Thoracic aorta (tissue), 2 donors: ENCODE results near the gene TECTA. TPM values are rescaled to one million over a fixed set of nuclear protein-coding genes. Genes with fewer than 3 reads are reported as not detected.
"Not testable (repeated sequence)": the region's sequence is repeated elsewhere in the genome, so short reads cannot be mapped to it uniquely, and the experiment has no call there.

Experiments
- ATAC-seq: fragments of 150-250 bp; one replicate; pipeline ENCODE4 v1.8.0; 2017; ENCODE audit warnings: low read depth; ENCODE audit not compliant: insufficient number of reproducible peaks, low FRiP score
- DNase-seq: peaks from one replicate; pipeline ENCODE4 v3.0.0-alpha.2; 2020; ENCODE audit warnings: low spot score
- H3K27ac ChIP-seq, 2 donors: fragments of 200-600 bp; sonication (generic); 1 replicate in 1 of 2; 2 replicates in 1 of 2; pipeline ENCODE4 v1.5.1; 2016; ENCODE audit warnings: mild to moderate bottlenecking in 2 of 2, moderate library complexity in 2 of 2
- H3K27me3 ChIP-seq: fragments of 200-600 bp; sonication (generic); replicated peaks from 2 replicates; pipeline ENCODE4 v1.6.0; 2016; ENCODE audit warnings: mild to moderate bottlenecking; ENCODE audit not compliant: insufficient read depth
- H3K36me3 ChIP-seq: fragments of 200-600 bp; sonication (generic); one replicate; pipeline ENCODE4 v1.5.1; 2016
- H3K4me1 ChIP-seq, 2 donors: fragments of 200-600 bp; sonication (generic); 1 replicate in 1 of 2; 2 replicates in 1 of 2; pipeline versions ENCODE4 v1.5.1 to v1.6.0; 2016; ENCODE audit warnings: low read depth in 2 of 2, mild to moderate bottlenecking in 1 of 2; ENCODE audit not compliant: control insufficient read depth in 1 of 2
- H3K4me3 ChIP-seq: fragments of 200-600 bp; sonication (generic); 2 replicates; pipeline ENCODE4 v1.5.1; 2016; ENCODE audit warnings: mild to moderate bottlenecking
- H3K9me3 ChIP-seq: fragments of 200-600 bp; sonication (generic); 2 replicates; pipeline ENCODE4 v1.5.1; 2016
- total RNA-seq, 2 donors: library from RNA; depleted of rRNA; stranded (reverse); fragments of >200 nt; gene quantifications; one replicate each; pipeline versions ENCODE4 v1.1.0 to v1.2.3, GENCODE V29; 2016
- TF ChIP-seq, protein P1 (sequence below): fragments of 200-600 bp; sonication (generic); IDR thresholded peaks from one replicate; pipeline ENCODE4 v1.5.1; 2019; ENCODE audit warnings: antibody characterized with exemption

The TECTA gene
- total RNA-seq, 2 donors from 2014 or later, result 0.41 to 5.6 TPM

GRCh38 chr11:121235057-121235456, 134.0 kb downstream of the TECTA start:
- TF ChIP-seq, protein P1, sequence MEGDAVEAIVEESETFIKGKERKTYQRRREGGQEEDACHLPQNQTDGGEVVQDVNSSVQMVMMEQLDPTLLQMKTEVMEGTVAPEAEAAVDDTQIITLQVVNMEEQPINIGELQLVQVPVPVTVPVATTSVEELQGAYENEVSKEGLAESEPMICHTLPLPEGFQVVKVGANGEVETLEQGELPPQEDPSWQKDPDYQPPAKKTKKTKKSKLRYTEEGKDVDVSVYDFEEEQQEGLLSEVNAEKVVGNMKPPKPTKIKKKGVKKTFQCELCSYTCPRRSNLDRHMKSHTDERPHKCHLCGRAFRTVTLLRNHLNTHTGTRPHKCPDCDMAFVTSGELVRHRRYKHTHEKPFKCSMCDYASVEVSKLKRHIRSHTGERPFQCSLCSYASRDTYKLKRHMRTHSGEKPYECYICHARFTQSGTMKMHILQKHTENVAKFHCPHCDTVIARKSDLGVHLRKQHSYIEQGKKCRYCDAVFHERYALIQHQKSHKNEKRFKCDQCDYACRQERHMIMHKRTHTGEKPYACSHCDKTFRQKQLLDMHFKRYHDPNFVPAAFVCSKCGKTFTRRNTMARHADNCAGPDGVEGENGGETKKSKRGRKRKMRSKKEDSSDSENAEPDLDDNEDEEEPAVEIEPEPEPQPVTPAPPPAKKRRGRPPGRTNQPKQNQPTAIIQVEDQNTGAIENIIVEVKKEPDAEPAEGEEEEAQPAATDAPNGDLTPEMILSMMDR, result no peak
- DNase-seq, result no peak
- Histone ChIP-seq H3K9me3 (no peaks in the 10 kb centered on the region), H3K27me3 (no peaks in the 10 kb centered on the region), H3K4me3 (no peak overlapping the region), H3K36me3 (no peaks in the 10 kb centered on the region), H3K4me1 (no peaks in the 10 kb centered on the region), H3K27ac (no peak overlapping the region)
- ATAC-seq, result no peak

DNA sequence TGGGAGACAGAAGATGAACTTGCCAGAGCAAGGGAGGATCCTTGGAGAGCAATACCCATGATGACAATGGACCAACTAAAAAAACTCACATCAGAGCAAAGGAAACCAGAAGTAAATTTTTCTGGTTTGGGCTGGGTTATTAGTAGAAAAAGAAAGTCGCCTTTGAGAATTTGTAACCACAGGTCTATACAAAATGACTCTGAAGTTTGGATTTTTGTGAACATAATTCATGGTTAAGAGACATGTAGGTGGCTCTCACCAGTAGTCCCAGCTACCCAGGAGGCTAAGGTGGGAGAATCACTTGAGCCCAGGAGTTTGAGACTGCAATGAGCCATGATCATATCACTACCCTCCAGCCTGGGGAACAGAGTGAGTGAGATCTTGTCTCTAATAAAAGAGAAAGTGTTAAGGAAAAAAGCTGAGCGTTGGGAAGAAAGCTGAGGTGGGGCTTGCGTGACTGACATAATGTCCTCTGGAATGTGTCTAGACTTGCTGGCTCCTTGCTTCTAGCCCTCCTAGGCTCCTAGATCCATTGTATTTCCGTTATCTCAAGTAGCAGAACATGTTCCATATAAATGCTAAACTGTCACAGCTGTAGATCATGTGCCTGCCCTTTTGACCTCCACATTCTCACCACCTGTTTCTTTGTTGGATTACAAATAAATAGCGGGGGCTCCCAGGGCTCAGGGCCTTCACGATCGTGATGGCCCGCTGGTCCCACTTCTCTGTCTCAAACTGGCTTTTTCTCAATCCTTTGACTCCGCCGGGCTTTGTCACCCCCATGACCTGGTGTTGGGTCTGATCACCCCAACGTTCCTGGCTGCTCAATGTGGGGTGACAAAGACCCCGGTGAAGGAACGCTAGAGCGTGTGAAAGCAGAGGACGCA, 135.3 kb downstream of the TECTA start:
- Histone ChIP-seq H3K9me3 (no peaks in the 10 kb centered on the region), H3K36me3 (no peaks in the 10 kb centered on the region), H3K4me3 (no peak overlapping the region), H3K27ac (no peak overlapping the region), H3K27me3 (no peaks in the 10 kb centered on the region), H3K4me1 (no peaks in the 10 kb centered on the region)
- DNase-seq (no peak), ATAC-seq (no peak)
- TF ChIP-seq, protein P1, result no peak

DNA sequence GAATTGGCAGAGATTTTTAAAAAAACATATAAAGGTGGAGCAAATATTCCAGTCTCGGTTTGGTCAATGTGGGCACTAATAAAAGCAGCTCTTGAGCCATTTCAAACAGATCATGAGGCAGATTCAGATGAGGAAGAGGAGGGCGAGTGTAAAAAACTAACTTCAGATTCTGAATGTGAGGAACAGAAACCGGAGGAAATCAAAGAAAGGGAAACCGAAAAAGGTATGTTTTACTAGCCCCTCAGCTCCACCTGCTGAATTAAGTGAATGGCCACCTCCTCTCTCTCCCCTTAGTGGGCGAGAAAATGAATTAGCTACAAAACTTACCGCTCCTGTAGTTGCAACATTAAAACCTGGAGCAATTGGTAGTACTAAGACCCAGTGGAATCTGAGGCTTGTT, 136.2 kb downstream of the TECTA start:
- H3K4me3 ChIP-seq, H3K27ac ChIP-seq, H3K4me1 ChIP-seq, ATAC-seq, H3K9me3 ChIP-seq, H3K27me3 ChIP-seq, H3K36me3 ChIP-seq, DNase-seq: not testable (repeated sequence)

- Histone ChIP-seq H3K27ac (no peak overlapping the region), H3K9me3 (no peaks in the 10 kb centered on the region), H3K27me3 (no peaks in the 10 kb centered on the region), H3K36me3 (no peaks in the 10 kb centered on the region), H3K4me3 (no peak overlapping the region), H3K4me1 (no peaks in the 10 kb centered on the region)
- DNase-seq, result no peak
- TF ChIP-seq, protein P1, result no peak
- no peak for ATAC-seq
These were observed 136.9 kb downstream of the TECTA start for GRCh38 chr11:121237686-121238658.

DNA sequence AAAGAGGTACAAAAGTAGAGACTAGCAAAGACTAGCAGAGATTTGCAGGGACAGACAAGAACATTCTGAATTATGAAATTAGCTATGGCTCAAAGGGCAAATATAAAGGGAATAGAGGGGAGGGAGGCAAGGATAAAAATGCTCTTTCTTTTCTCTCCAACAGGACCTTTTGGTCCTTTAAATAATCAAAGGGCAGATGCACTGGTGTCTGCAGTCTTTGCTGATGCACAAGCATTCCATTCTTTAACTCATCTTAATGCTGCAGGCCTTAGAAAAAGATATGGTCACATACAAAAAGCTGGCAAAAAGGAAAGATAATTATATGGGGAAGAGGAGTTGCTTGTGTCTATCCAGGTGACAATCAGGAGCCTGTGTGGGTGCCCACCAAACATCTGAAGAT, 137.9 kb downstream of the TECTA start:
- ATAC-seq, result no peak
- TF ChIP-seq, protein P1, result no peak
- Histone ChIP-seq H3K4me3 (no peak overlapping the region), H3K27me3 (no peaks in the 10 kb centered on the region), H3K4me1 (no peaks in the 10 kb centered on the region), H3K27ac (no peak overlapping the region), H3K9me3 (no peaks in the 10 kb centered on the region), H3K36me3 (no peaks in the 10 kb centered on the region)
- no peak for DNase-seq

DNA sequence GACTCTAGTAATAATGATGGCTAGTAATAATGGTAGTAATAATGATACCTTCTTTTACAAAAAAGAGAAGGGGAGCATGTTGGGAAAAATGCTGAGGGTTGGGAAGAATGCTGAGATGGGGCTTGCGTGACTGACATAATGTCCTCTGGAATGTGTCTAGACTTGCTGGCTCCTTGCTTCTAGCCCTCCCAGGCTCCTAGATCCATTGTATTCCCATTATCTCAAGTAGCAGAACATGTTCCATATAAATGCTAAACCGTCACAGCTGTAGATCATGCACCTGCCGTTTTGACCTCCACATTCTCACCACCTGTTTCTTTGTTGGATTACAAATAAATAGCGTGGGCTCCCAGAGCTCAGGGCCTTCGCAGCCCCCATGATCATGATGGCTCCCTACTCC, 139.0 kb downstream of the TECTA start:
- H3K36me3 ChIP-seq, H3K27me3 ChIP-seq: not testable (repeated sequence)

More for the DNA sequence above, 139.0 kb downstream of the TECTA start:
- not testable (repeated sequence) for H3K4me1 ChIP-seq, DNase-seq, H3K4me3 ChIP-seq, H3K27ac ChIP-seq, H3K9me3 ChIP-seq, ATAC-seq
